ENCODE results near the gene MAP3K15. TPM values are rescaled to one million over a fixed set of nuclear protein-coding genes. Genes with fewer than 3 reads are reported as not detected.

MAP3K15 gene
- total and polyA plus RNA-seq, 7 donors = 0.08 to 0.30 (median 0.10) TPM; not detected in 3

DNA sequence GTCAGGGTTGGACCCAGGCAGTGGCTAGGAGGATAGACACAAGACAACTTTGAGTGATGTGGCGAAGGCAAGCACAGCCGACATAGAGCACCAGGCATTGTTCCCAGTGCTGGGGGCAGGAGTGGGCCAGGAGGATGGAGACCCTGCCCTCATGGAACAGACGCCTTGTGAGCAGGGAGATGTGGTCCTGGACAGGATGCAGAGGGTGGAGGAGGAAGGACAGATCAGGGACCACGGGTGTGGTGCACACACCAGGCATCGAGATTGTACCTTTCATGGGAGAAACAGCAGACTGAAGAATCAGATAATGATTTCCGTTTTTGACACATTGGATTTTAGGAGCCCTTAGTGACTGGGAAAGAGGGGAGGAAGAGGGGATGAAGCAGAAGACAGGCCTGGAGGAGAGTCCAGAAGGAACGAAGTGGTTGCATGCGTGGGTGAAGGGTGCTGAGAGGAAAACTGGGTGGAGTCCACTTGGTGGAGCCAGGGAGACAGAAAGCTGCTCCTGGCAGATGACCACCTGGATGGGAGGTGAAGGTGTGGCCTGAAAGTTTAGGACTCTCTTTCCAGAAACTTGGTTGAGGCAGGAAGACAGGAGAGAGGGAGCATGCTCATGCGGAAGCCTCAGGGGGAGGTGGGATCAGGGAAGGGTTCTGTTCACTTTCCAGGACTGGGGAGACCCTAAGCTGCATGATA lies 27.9 kb upstream of the MAP3K15 start:
- Histone ChIP-seq H3K36me3 (ENCODE audit: insufficient read depth in 1 of 2, low read depth in 1 of 2) (no peaks in the 10 kb centered on the region), H3K27me3 (ENCODE audit: insufficient read depth in 3 of 3, low read length in 2 of 3) (no peaks in the 10 kb centered on the region), H3K27ac (no peak overlapping the region), H3K4me3 (no peak overlapping the region), H3K9me3 (no peaks in the 10 kb centered on the region), H3K4me1 (no peaks in the 10 kb centered on the region)
- 77 to 93% (median 90%) methylated on average over 9 of the region's 9 CpGs for WGBS, 3 donors
- TF ChIP-seq, protein P1, sequence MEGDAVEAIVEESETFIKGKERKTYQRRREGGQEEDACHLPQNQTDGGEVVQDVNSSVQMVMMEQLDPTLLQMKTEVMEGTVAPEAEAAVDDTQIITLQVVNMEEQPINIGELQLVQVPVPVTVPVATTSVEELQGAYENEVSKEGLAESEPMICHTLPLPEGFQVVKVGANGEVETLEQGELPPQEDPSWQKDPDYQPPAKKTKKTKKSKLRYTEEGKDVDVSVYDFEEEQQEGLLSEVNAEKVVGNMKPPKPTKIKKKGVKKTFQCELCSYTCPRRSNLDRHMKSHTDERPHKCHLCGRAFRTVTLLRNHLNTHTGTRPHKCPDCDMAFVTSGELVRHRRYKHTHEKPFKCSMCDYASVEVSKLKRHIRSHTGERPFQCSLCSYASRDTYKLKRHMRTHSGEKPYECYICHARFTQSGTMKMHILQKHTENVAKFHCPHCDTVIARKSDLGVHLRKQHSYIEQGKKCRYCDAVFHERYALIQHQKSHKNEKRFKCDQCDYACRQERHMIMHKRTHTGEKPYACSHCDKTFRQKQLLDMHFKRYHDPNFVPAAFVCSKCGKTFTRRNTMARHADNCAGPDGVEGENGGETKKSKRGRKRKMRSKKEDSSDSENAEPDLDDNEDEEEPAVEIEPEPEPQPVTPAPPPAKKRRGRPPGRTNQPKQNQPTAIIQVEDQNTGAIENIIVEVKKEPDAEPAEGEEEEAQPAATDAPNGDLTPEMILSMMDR (IDR thresholded peaks at IDR 0.05) = no peak
- no peak for DNase-seq
- no peak for ATAC-seq
- intact Hi-C loops (cut with DNase I) = loop anchor here (5.0 to 10.0 kb wide), 2 partner anchors 342 to 344 kb away; partner anchors contain the start of gene SH3KBP1 (in 2 of the 2)

DNA sequence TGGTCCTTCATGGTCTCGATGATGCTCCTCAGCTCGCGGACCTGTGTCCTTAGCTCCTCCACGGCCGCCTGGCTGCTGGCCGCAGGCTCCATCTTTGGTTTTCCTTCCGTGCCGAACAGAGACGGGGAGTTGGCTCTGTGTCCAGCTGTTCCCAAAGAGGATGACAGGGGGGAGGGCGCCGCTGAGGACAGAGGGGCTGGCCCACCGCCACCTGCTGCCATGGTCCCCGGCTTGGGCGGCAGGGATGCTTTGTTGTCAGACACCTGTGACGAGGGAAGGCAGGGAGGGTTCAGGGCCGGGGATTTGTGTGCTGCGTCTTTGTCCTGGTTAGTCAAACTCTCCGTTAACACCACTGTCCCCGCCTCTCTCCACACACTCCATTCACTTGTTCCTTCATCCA lies 26.6 kb upstream of the MAP3K15 start:
- 89 to 94% (median 89%) methylated on average over 19 of the region's 19 CpGs for WGBS, 3 donors

DNA sequence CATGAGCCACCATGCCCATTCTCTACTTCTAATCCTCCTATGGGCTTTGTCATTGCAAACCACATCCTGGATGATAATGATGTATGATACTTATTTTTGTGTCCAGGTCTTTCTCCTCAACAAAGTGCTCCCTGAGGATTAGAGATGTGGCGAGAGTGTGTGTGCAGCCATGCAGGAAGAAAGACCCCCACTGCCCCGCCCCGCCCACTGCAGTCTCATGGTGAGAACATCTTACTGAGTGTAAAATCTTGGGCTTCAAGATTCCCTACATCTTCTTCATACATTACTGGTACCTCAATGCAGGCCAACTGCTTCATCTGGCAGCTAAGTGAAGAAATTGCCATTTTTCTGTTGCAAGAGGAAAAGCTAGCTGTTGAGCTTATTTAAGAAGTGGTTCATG lies 25.9 kb upstream of the MAP3K15 start:
- no peak for DNase-seq
- Histone ChIP-seq H3K36me3 (ENCODE audit: insufficient read depth in 1 of 2, low read depth in 1 of 2) (peaks cover 0 to 7% of the 10 kb centered on the region in 2 donors), H3K4me1 (no peaks in the 10 kb centered on the region), H3K9me3 (no peaks in the 10 kb centered on the region), H3K27ac (no peak overlapping the region), H3K4me3 (no peak overlapping the region), H3K27me3 (ENCODE audit: insufficient read depth in 3 of 3, low read length in 2 of 3) (no peaks in the 10 kb centered on the region)
- intact Hi-C loops (cut with DNase I) = loop anchor here (5.0 to 10.0 kb wide), 2 partner anchors 344 to 346 kb away; partner anchors contain the start of gene SH3KBP1 (in 2 of the 2)
- no peak for ATAC-seq
- TF ChIP-seq, protein P1 (IDR thresholded peaks at IDR 0.05) = no peak
- WGBS, 3 donors = 66 to 100% (median 97%) methylated on average over 3 of the region's 3 CpGs

More for the DNA sequence above, 26.6 kb upstream of the MAP3K15 start:
- ATAC-seq = no peak
- TF ChIP-seq, protein P1 (IDR thresholded peaks at IDR 0.05) = no peak
- Histone ChIP-seq H3K9me3 (no peaks in the 10 kb centered on the region), H3K4me1 (no peaks in the 10 kb centered on the region), H3K27ac (no peak overlapping the region), H3K27me3 (ENCODE audit: insufficient read depth in 3 of 3, low read length in 2 of 3) (no peaks in the 10 kb centered on the region), H3K36me3 (ENCODE audit: insufficient read depth in 1 of 2, low read depth in 1 of 2) (peaks cover 0 to 2% of the 10 kb centered on the region in 2 donors), H3K4me3 (no peak overlapping the region)
- DNase-seq = no peak
- intact Hi-C loops (cut with DNase I) = loop anchor here (5.0 to 10.0 kb wide), 2 partner anchors 343 to 345 kb away; partner anchors contain the start of gene SH3KBP1 (in 2 of the 2)

DNA sequence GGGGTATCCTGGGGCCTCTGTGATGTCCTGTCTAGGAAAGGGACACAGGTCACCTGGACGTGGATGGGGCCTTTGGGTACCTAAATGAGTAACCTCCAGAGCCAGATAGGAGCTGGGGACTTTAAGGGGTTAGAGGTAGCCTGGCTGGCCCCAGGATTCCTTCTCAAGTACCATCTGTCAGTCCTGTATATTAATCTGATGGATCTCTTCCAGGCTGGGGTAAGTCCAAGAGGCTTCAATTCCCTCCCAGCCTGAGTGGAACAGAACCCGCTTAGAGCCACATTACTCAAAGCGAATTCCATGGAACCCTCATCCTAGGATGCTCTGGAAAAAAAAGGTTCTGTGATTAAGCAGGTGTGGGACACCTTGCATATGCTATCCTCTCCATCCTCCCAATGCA lies 24.8 kb upstream of the MAP3K15 start:
- Histone ChIP-seq H3K36me3 (ENCODE audit: insufficient read depth in 1 of 2, low read depth in 1 of 2) (peaks cover 0 to 7% of the 10 kb centered on the region in 2 donors), H3K27ac (no peak overlapping the region), H3K9me3 (no peaks in the 10 kb centered on the region), H3K4me3 (no peak overlapping the region), H3K27me3 (ENCODE audit: insufficient read depth in 3 of 3, low read length in 2 of 3) (no peaks in the 10 kb centered on the region), H3K4me1 (no peaks in the 10 kb centered on the region)
- TF ChIP-seq, protein P1 (IDR thresholded peaks at IDR 0.05) = no peak
- DNase-seq (no peak), ATAC-seq (no peak)
- intact Hi-C loops (cut with DNase I) = loop anchor here (5.0 to 10.0 kb wide), 2 partner anchors 345 to 347 kb away; partner anchors contain the start of gene SH3KBP1 (in 2 of the 2)
- WGBS, 3 donors = 64 to 90% (median 77%) methylated on average over 3 of the region's 3 CpGs

All from psoas muscle (tissue), 8 donors.